Motor neuron (in vitro differentiated cells): ENCODE results near the gene ANAPC16. TPM values are rescaled to one million over a fixed set of nuclear protein-coding genes. Genes with fewer than 3 reads are reported as not detected.

Experiments
- ATAC-seq, 8 experiments: fragments of 200-7000 bp; cut with Tn5 transposase; replicated peaks in 6 of 8; 2 replicates each; pipeline ENCODE4 v1.8.0; 2021; ENCODE audit warnings: mild to moderate bottlenecking in 8 of 8, moderate library complexity in 8 of 8
- H3K27ac ChIP-seq, 2 donors: fragments of 250-450 bp; sonication (Bioruptor Pico); 2 replicates each; pipeline ENCODE4 v1.9.0; 2021; ENCODE audit warnings: antibody characterized with exemption in 2 of 2, mild to moderate bottlenecking in 2 of 2, moderate library complexity in 1 of 2
- H3K4me1 ChIP-seq, 2 donors: fragments of 250-450 bp; sonication (Bioruptor Pico); replicated peaks in 1 of 2; 2 replicates each; pipeline ENCODE4 v1.6.1; 2021; ENCODE audit warnings: antibody characterized with exemption in 2 of 2, mild to moderate bottlenecking in 2 of 2, moderate library complexity in 1 of 2
- H3K4me3 ChIP-seq, 5 donors: fragments of 250-450 bp; sonication (Bioruptor Pico); 2 replicates each; pipeline ENCODE4 v1.9.0; 2021; ENCODE audit warnings: antibody characterized with exemption in 5 of 5, mild to moderate bottlenecking in 5 of 5, moderate library complexity in 4 of 5
- WGBS, 10 experiments: fragments of 450-650 bp; shearing (Covaris generic); methylation state at CpG; one replicate each; pipeline ENCODE4 v1.0.0; 2022; 5-methylcytosine and 5-hydroxymethylcytosine counted together
- in situ Hi-C, 9 experiments: fragments of 400-800 bp; cut with MboI; loops; one replicate each; pipeline ENCODE4 v1.15.0; 2021; ENCODE audit warnings: low sequenced_read_pairs in 9 of 9, low pct_unique_long_range_greater_than_20kb in 2 of 9; ENCODE audit not compliant: unreplicated experiment in 9 of 9
- total RNA-seq, 8 experiments: library from RNA; unstranded; fragments of 300-600 nt; gene quantifications; 2 replicates each; pipeline versions ENCODE4 v1.2.3 to v1.2.4, GENCODE V29; 2022

ANAPC16 gene
- total RNA-seq, 8 experiments from 2014 or later = 33.7 to 63.2 (median 49.7) TPM

GRCh38 chr10:72283131-72283530 is 67.3 kb downstream of the ANAPC16 start:
- ATAC-seq = no peak
- 61 to 100% (median 82%) methylated on average over 1 to 3 of the region's 3 CpGs; no CpG with 5 or more reads in 2 of the 10 experiments for WGBS, 10 experiments
- no peak overlapping the region for H3K4me3 ChIP-seq
- in situ Hi-C loops = no loop called here
- H3K4me1 ChIP-seq = peaks cover 0 to 5% of the 10 kb centered on the region in 2 donors
- H3K27ac ChIP-seq = no peak overlapping the region

Other genes with a start within 250 kb of the ANAPC16 start
- 10 to 100 TPM in 5 of 8 experiments, 1 to 10 TPM in 1, under 1 TPM in 2; 0.58 to 93.2 (median 23.3) TPM for gene SPOCK2, start 127.5 kb upstream of the ANAPC16 start, total RNA-seq
- 10 to 100 TPM; 28.1 to 51.0 (median 37.3) TPM for gene ASCC1, start 264 bp downstream of the ANAPC16 start, total RNA-seq
- 100 to 1,000 TPM in 7 of 8 experiments, 10 to 100 TPM in 1; 58.6 to 340 (median 216) TPM for gene DDIT4, start 57.9 kb downstream of the ANAPC16 start, total RNA-seq
- 10 to 100 TPM; 10.5 to 28.9 (median 20.3) TPM for gene DNAJB12, start 138.9 kb downstream of the ANAPC16 start, total RNA-seq